ENCODE data around the gene CHURC1.

GRCh38 chr14:64934338-64934929, 20.2 kb downstream of the CHURC1 start:
- TF ChIP-seq, protein P1, sequence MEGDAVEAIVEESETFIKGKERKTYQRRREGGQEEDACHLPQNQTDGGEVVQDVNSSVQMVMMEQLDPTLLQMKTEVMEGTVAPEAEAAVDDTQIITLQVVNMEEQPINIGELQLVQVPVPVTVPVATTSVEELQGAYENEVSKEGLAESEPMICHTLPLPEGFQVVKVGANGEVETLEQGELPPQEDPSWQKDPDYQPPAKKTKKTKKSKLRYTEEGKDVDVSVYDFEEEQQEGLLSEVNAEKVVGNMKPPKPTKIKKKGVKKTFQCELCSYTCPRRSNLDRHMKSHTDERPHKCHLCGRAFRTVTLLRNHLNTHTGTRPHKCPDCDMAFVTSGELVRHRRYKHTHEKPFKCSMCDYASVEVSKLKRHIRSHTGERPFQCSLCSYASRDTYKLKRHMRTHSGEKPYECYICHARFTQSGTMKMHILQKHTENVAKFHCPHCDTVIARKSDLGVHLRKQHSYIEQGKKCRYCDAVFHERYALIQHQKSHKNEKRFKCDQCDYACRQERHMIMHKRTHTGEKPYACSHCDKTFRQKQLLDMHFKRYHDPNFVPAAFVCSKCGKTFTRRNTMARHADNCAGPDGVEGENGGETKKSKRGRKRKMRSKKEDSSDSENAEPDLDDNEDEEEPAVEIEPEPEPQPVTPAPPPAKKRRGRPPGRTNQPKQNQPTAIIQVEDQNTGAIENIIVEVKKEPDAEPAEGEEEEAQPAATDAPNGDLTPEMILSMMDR (IDR thresholded peaks at IDR 0.05) = no peak
- no peak for TF ChIP-seq POLR2A (IDR thresholded peaks at IDR 0.05; ENCODE audit: low read depth)

All from esophagus muscularis mucosa (tissue), 3 donors.